BE2C (cell line): ENCODE measurements around the gene MATK.

Experiments used
- DNase-seq: peaks from one replicate; pipeline ENCODE4 v3.0.0-alpha.2; 2020
- H3K27me3 ChIP-seq: fragments of 250-450 bp; sonication (Bioruptor Pico); 2 replicates; pipeline ENCODE4 v1.5.1; 2020; ENCODE audit warnings: mild to moderate bottlenecking
- H3K36me3 ChIP-seq: fragments of 250-450 bp; sonication (Bioruptor Pico); 2 replicates; pipeline ENCODE4 v1.5.1; 2020; ENCODE audit warnings: mild to moderate bottlenecking
- H3K4me1 ChIP-seq: fragments of 250-450 bp; sonication (Bioruptor Pico); 2 replicates; pipeline ENCODE4 v1.5.1; 2020
- H3K4me3 ChIP-seq: 2 replicates; pipeline ENCODE4 v1.5.1; 2011; ENCODE audit warnings: low read depth, low read length
- H3K9me3 ChIP-seq: fragments of 250-450 bp; sonication (Bioruptor Pico); 2 replicates; pipeline ENCODE4 v1.5.1; 2020
- TF ChIP-seq, protein P1 (sequence below): IDR thresholded peaks from 2 replicates; pipeline ENCODE4 v1.5.1; 2012; ENCODE audit warnings: mild to moderate bottlenecking, low read depth, low read length

The MATK gene

DNA sequence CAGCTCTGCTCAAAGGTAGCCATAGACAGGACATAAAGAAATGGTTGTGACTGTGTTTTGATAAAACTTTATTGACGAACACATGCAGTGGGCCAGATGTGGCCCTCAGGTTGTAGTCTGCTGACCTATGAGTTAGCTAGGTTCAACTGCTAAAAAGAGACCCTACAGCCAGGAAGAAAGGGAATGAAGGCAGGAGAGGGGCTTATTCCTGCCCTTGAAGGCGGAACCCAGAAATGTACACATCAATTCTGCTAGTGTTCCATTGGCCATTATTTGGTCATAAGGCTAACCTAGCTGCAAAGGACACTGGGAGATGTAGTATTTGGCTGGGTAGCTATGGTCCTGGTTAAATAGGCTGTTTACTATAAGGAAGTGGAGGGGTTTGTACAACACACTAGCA lies 42.7 kb downstream of the MATK start:
- Histone ChIP-seq H3K36me3 (no peaks in the 10 kb centered on the region), H3K4me3 (no peak overlapping the region), H3K4me1 (no peaks in the 10 kb centered on the region), H3K27me3 (no peaks in the 10 kb centered on the region), H3K9me3 (no peaks in the 10 kb centered on the region)
- DNase-seq = no peak
- TF ChIP-seq, protein P1, sequence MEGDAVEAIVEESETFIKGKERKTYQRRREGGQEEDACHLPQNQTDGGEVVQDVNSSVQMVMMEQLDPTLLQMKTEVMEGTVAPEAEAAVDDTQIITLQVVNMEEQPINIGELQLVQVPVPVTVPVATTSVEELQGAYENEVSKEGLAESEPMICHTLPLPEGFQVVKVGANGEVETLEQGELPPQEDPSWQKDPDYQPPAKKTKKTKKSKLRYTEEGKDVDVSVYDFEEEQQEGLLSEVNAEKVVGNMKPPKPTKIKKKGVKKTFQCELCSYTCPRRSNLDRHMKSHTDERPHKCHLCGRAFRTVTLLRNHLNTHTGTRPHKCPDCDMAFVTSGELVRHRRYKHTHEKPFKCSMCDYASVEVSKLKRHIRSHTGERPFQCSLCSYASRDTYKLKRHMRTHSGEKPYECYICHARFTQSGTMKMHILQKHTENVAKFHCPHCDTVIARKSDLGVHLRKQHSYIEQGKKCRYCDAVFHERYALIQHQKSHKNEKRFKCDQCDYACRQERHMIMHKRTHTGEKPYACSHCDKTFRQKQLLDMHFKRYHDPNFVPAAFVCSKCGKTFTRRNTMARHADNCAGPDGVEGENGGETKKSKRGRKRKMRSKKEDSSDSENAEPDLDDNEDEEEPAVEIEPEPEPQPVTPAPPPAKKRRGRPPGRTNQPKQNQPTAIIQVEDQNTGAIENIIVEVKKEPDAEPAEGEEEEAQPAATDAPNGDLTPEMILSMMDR = no peak

DNA sequence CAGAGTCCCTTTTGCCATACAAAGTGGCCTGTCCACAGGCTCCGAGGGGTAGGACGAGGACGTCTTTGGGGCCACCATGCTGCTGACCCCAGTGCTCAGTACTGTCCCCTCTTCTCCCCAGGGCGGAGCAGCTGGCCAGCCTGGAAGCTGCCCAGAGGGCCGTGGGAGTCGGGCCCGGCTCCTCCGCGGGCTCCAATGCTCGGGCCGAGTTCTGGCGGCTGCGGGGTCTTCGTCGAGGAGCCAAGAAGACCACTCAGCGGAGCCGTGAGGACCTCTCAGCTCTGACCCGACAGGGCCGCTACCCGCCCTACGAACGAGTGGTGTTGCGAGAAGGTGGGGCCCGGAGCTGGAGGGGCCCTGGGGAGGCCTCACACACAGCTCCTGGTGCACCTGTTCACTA lies 45.8 kb downstream of the MATK start:
- H3K4me1 ChIP-seq = no peaks in the 10 kb centered on the region
- no peak overlapping the region for H3K4me3 ChIP-seq
- peaks cover 12% of the 10 kb centered on the region for H3K27me3 ChIP-seq
- DNase-seq = no peak
- TF ChIP-seq, protein P1 = no peak
- no peaks in the 10 kb centered on the region; the same call in 1 of the 2 replicates for H3K9me3 ChIP-seq
- no peaks in the 10 kb centered on the region for H3K36me3 ChIP-seq

DNA sequence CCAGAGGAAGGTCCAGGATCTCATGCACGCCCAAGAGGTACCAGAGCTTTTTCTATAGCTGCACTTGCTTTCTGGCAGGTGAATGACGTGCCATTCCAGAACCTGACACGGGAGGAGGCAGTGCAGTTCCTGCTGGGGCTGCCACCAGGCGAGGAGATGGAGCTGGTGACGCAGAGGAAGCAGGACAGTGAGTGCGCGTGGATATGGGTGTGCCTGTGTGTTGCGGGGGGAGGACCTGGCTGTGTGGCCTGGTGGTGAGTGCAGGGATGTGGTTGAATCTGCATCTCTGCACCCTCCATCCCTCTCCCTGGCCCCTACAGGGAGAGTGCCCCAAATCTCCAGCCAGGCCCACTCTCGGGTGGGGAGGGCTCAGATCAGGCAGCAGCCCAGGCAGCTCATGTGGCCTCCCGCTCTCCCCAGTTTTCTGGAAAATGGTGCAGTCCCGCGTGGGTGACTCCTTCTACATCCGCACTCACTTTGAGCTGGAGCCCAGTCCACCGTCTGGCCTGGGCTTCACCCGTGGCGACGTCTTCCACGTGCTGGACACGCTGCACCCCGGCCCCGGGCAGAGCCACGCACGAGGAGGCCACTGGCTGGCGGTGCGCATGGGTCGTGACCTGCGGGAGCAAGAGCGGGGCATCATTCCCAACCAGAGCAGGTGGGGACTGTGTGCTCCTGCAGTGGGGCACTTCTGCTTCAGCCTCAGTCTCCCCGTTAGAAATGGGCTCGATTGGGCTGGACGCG lies 47.5 kb downstream of the MATK start:
- TF ChIP-seq, protein P1 = no peak
- H3K4me1 ChIP-seq = no peaks in the 10 kb centered on the region
- no peak for DNase-seq
- no peak overlapping the region for H3K4me3 ChIP-seq
- H3K9me3 ChIP-seq = no peaks in the 10 kb centered on the region; the same call in 1 of the 2 replicates
- H3K36me3 ChIP-seq = no peaks in the 10 kb centered on the region
- H3K27me3 ChIP-seq = peaks cover 29% of the 10 kb centered on the region

DNA sequence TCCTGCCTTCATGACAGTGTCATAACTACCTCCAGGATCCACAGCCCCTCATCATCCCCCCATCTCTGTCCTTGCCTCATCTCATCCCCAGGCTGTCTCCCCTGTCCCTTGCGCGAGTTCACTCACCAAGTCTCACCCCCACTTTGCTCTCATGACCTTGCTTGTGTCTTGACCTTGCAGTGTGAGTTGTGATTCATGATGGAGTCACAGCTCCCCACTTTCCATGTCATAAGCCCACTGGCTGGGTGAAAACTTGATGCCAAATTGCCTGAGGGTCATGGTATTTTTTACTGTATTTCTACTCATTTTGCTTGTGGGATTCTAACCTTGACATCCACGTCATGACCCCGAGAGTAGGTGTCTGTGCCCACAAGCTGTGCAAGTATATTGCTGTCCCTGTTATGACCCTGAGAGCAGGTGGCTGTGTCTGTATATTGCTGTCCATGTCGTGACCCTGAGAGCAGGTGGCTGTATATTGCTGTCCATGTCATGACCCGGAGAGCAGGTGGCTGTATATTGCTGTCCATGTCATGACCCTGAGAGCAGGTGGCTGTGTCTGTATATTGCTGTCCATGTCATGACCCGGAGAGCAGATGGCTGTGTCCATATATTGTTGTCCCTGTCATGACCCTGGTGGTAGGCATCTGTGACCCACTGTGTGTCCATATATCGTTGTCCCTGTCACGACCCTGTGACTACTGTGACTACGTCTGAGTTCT lies 48.5 kb downstream of the MATK start:
- H3K36me3 ChIP-seq = no peaks in the 10 kb centered on the region
- H3K9me3 ChIP-seq = no peaks in the 10 kb centered on the region; the same call in 1 of the 2 replicates
- TF ChIP-seq, protein P1 = no peak
- H3K4me3 ChIP-seq = no peak overlapping the region
- H3K4me1 ChIP-seq = no peaks in the 10 kb centered on the region
- H3K27me3 ChIP-seq = peaks cover 34% of the 10 kb centered on the region
- DNase-seq = no peak

DNA sequence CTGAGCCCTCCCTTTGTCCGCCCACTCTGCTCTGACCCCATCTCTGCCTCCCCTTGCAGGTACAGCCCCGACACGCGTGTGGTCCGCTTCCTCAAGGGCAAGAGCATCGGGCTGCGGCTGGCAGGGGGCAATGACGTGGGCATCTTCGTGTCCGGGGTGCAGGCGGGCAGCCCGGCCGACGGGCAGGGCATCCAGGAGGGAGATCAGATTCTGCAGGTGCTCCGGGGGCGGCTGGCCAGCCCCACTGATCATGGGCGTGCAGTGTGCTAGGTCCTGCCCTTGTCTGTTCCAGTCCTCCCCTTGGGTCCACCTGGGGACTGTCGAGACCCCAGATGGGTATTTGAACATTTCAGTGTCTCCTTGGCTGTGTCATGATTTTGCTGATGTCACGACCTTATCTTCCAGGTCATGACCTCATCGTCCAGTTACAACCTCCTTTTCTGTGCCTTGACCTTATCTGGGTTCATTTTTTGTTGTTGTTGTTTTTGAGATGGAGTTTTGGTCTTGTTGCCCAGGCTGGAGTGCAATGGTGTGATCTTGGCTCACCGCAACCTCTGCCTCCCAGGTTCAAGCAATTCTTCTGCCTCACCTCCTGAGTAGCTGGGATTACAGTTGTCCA lies 50.0 kb downstream of the MATK start:
- Histone ChIP-seq H3K4me3 (no peak overlapping the region), H3K4me1 (no peaks in the 10 kb centered on the region), H3K27me3 (peaks cover 34% of the 10 kb centered on the region), H3K36me3 (no peaks in the 10 kb centered on the region), H3K9me3 (no peaks in the 10 kb centered on the region; the same call in 1 of the 2 replicates)
- TF ChIP-seq, protein P1 = no peak
- DNase-seq = no peak

DNA sequence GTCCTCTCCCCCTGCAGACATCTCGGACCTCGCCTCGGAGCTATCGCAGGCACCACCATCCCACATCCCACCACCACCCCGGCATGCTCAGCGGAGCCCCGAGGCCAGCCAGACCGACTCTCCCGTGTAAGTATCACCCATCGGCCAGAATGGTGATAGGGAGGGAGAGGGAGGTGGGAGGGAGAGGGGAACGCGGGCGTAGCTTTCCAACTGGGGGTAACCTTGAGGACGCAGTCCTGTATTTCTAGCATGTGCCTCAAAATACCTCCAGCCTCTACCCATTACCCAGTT lies 51.9 kb downstream of the MATK start:
- TF ChIP-seq, protein P1 = no peak
- H3K9me3 ChIP-seq = no peaks in the 10 kb centered on the region; the same call in 1 of the 2 replicates
- H3K36me3 ChIP-seq = no peaks in the 10 kb centered on the region
- no peaks in the 10 kb centered on the region for H3K4me1 ChIP-seq
- no peak for DNase-seq
- peaks cover 34% of the 10 kb centered on the region for H3K27me3 ChIP-seq
- no peak overlapping the region for H3K4me3 ChIP-seq
